Transverse colon (tissue), 4 donors: ENCODE results near the gene POLE. TPM values are rescaled to one million over a fixed set of nuclear protein-coding genes. Genes with fewer than 3 reads are reported as not detected.

Source experiments
- DNase-seq: peaks from one replicate; pipeline ENCODE4 v3.0.0-alpha.2; 2019
- H3K27ac ChIP-seq, 4 donors: fragments of 200-600 bp; sonication (generic); 2 replicates each; pipeline ENCODE4 v1.5.1; 2016 to 2018; ENCODE audit warnings: inconsistent platforms in 4 of 4
- H3K27me3 ChIP-seq: fragments of 200-600 bp; sonication (generic); 2 replicates; pipeline ENCODE4 v1.5.1; 2017; ENCODE audit warnings: inconsistent platforms
- H3K36me3 ChIP-seq, 4 donors: fragments of 200-600 bp; sonication (generic); 2 replicates each; pipeline ENCODE4 v1.5.1; 2017 to 2019; ENCODE audit warnings: inconsistent platforms in 4 of 4
- H3K4me1 ChIP-seq, 4 donors: fragments of 200-600 bp; sonication (generic); 2 replicates each; pipeline ENCODE4 v1.5.1; 2017 to 2020; ENCODE audit warnings: inconsistent platforms in 4 of 4
- H3K4me3 ChIP-seq, 4 donors: fragments of 200-600 bp; sonication (generic); 1 replicate in 1 of 4; 2 replicates in 3 of 4; pipeline versions ENCODE4 v1.5.1 to v1.6.1; 2017 to 2019; ENCODE audit warnings: inconsistent platforms in 4 of 4
- H3K9me3 ChIP-seq, 2 donors: fragments of 200-600 bp; sonication (generic); 2 replicates each; pipeline ENCODE4 v1.5.1; 2017 to 2019; ENCODE audit warnings: inconsistent platforms in 2 of 2
- CTCF ChIP-seq, 5 experiments: fragments of 200-600 bp in 3 of 5; fragments of 450-650 bp in 2 of 5; sonication (generic) in 3 of 5; IDR thresholded peaks; 1 replicate in 2 of 5; 2 replicates in 3 of 5; pipeline ENCODE4 v1.5.1; 2016 to 2017; ENCODE audit warnings: antibody characterized with exemption in 5 of 5, inconsistent platforms in 3 of 5, mild to moderate bottlenecking in 2 of 5, moderate library complexity in 1 of 5
- EP300 ChIP-seq: sonication (generic); formaldehyde crosslinking; IDR thresholded peaks from one replicate; pipeline ENCODE4 v1.6.1; 2017; ENCODE audit warnings: antibody characterized with exemption, low read depth
- POLR2A ChIP-seq: fragments of 450-650 bp; IDR thresholded peaks from one replicate; pipeline ENCODE4 v1.6.1; 2016; ENCODE audit warnings: antibody characterized with exemption, mild to moderate bottlenecking, moderate library complexity
- POLR2AphosphoS5 ChIP-seq, 3 donors: sonication (generic); formaldehyde crosslinking; IDR thresholded peaks; one replicate each; pipeline ENCODE4 v1.6.1; 2016; ENCODE audit warnings: antibody characterized with exemption in 3 of 3
- WGBS, 2 donors: methylation state at CpG; one replicate each; pipeline ENCODE4 v1.1.5; 2018; ENCODE audit warnings: low coverage in 1 of 2; 5-methylcytosine and 5-hydroxymethylcytosine counted together
- in situ Hi-C, 4 donors: fragments of 200-750 bp; cut with MboI; loops; one replicate each; pipeline versions ENCODE4 v1.15.0 to v1.15.1; 2017; ENCODE audit warnings: low sequenced_read_pairs in 3 of 4, low pct_ligation_motif_present in 1 of 4, low pct_unique_long_range_greater_than_20kb in 1 of 4
- intact Hi-C: fragments of 100-400 bp; cut with DNase I; formaldehyde crosslinking; loops from one replicate; pipeline ENCODE4 v1.15.1; 2023; ENCODE audit warnings: low total_unique reads
- total RNA-seq, 4 donors: library from RNA; depleted of rRNA; stranded (reverse); fragments of >200 nt; gene quantifications; one replicate each; pipeline ENCODE4 v1.1.0, GENCODE V29; 2016

Gene POLE
- total RNA-seq, 4 donors from 2014 or later = 57.0 to 204 (median 74.1) TPM

- no peaks in the 10 kb centered on the region for H3K27me3 ChIP-seq
- no peak for DNase-seq
- no peak overlapping the region for H3K27ac ChIP-seq
- 55 to 81% methylated on average over 5 to 17 of the region's 17 CpGs for WGBS, 2 donors
- no peak overlapping the region for H3K4me3 ChIP-seq
- H3K4me1 ChIP-seq = no peaks in the 10 kb centered on the region
- in situ Hi-C loops = no loop called here
- H3K36me3 ChIP-seq = peaks cover 0 to 24% (median 8%) of the 10 kb centered on the region in 4 donors
- TF ChIP-seq POLR2A (no peak), EP300 (no peak), POLR2AphosphoS5 (IDR thresholded peaks at IDR 0.05) (no peak), CTCF (IDR thresholded peaks at IDR 0.05) (no peak)
- H3K9me3 ChIP-seq = no peaks in the 10 kb centered on the region
- intact Hi-C loops = no loop called here
Observed at GRCh38 chr12:132632521-132633228, 54.5 kb downstream of the POLE start.

- no peak for DNase-seq
- H3K4me3 ChIP-seq = no peak overlapping the region
- in situ Hi-C loops (no loop called here), intact Hi-C loops (no loop called here)
- H3K36me3 ChIP-seq = peaks cover 0 to 24% (median 7%) of the 10 kb centered on the region in 4 donors
- no peak overlapping the region for H3K27ac ChIP-seq
- no peak for TF ChIP-seq POLR2AphosphoS5 (IDR thresholded peaks at IDR 0.05)
- no peak for TF ChIP-seq CTCF (IDR thresholded peaks at IDR 0.05)
- no peaks in the 10 kb centered on the region for H3K9me3 ChIP-seq
- no peaks in the 10 kb centered on the region for H3K4me1 ChIP-seq
- H3K27me3 ChIP-seq = no peaks in the 10 kb centered on the region
- whole genome bisulfite sequencing, 2 donors = 90 to 100% methylated on average over 2 to 11 of the region's 11 CpGs
Observed at GRCh38 chr12:132631666-132632065, 55.5 kb downstream of the POLE start.

GRCh38 chr12:132630672-132631071, 56.5 kb downstream of the POLE start:
- WGBS, 2 donors = 82 to 88% methylated on average over 3 to 6 of the region's 6 CpGs
- intact Hi-C loops = no loop called here

GRCh38 chr12:132629330-132629729, 57.8 kb downstream of the POLE start:
- no peak for DNase-seq
- H3K9me3 ChIP-seq = no peaks in the 10 kb centered on the region
- intact Hi-C loops (no loop called here), in situ Hi-C loops (no loop called here)
- peaks cover 0 to 15% (median 7%) of the 10 kb centered on the region in 4 donors for H3K36me3 ChIP-seq
- H3K27me3 ChIP-seq = no peaks in the 10 kb centered on the region
- no peak for TF ChIP-seq CTCF (IDR thresholded peaks at IDR 0.05)
- TF ChIP-seq POLR2AphosphoS5 (IDR thresholded peaks at IDR 0.05) = no peak
- TF ChIP-seq POLR2A = no peak
- no peak for TF ChIP-seq EP300
- no peak overlapping the region for H3K4me3 ChIP-seq
- H3K4me1 ChIP-seq = no peaks in the 10 kb centered on the region
- no peak overlapping the region for H3K27ac ChIP-seq
- 96 to 100% methylated on average over 1 to 6 of the region's 6 CpGs for WGBS, 2 donors

More at GRCh38 chr12:132630672-132631071, 56.5 kb downstream of the POLE start:
- DNase-seq = no peak
- no peak overlapping the region for H3K4me3 ChIP-seq
- in situ Hi-C loops = no loop called here
- H3K27ac ChIP-seq = no peak overlapping the region
- H3K27me3 ChIP-seq = no peaks in the 10 kb centered on the region
- H3K36me3 ChIP-seq = peaks cover 0 to 19% (median 7%) of the 10 kb centered on the region in 4 donors
- no peak for TF ChIP-seq POLR2A
- no peak for TF ChIP-seq EP300
- no peak for TF ChIP-seq POLR2AphosphoS5 (IDR thresholded peaks at IDR 0.05)
- TF ChIP-seq CTCF (IDR thresholded peaks at IDR 0.05) = no peak
- H3K4me1 ChIP-seq = no peaks in the 10 kb centered on the region
- H3K9me3 ChIP-seq = no peaks in the 10 kb centered on the region
